Measurements from ENCODE around the gene ERAL1. TPM values are rescaled to one million over a fixed set of nuclear protein-coding genes. Genes with fewer than 3 reads are reported as not detected.
A peak's percentile ranks its signal among the peaks of the same experiment; 100 is the strongest.
"Not testable (repeated sequence)": the region's sequence is repeated elsewhere in the genome, so short reads cannot be mapped to it uniquely, and the experiment has no call there.

Gene ERAL1
- polyA plus RNA-seq (ENCODE audit: insufficient read length), result 77.1 TPM
- long read RNA-seq, donor 1, transcript ERAL1-201 (10 exons, 1,925 nt), result major isoform, 15 of 42 reads
- long read RNA-seq, donor 1, partial matches to known transcripts, result 27 of 42 reads
- long read RNA-seq, donor 1, other reads (novel, unspliced or antisense), result 0 of 42 reads
- long read RNA-seq, donor 2, transcript ERAL1-201 (10 exons, 1,925 nt), result major isoform, 16 of 40 reads
- long read RNA-seq, donor 2, partial matches to known transcripts, result 19 of 40 reads
- long read RNA-seq, donor 2, other reads (novel, unspliced or antisense), result 0 of 40 reads
- long read RNA-seq, donor 3, transcript ERAL1-201 (10 exons, 1,925 nt), result major isoform, 11 of 14 reads
- long read RNA-seq, donor 3, partial matches to known transcripts, result 0 of 14 reads
- long read RNA-seq, donor 3, other reads (novel, unspliced or antisense), result 0 of 14 reads
- long read RNA-seq, donor 4, partial matches to known transcripts, result 5 of 6 reads
- long read RNA-seq, donor 4, other reads (novel, unspliced or antisense), result 0 of 6 reads
- long read RNA-seq, donor 5, transcript ERAL1-201 (10 exons, 1,925 nt), result major isoform, 27 of 42 reads
- long read RNA-seq, donor 5, partial matches to known transcripts, result 12 of 42 reads
- long read RNA-seq, donor 5, other reads (novel, unspliced or antisense), result 0 of 42 reads
- long read RNA-seq, donor 6, transcript ERAL1-201 (10 exons, 1,925 nt), result major isoform, 17 of 30 reads
- long read RNA-seq, donor 6, partial matches to known transcripts, result 12 of 30 reads
- long read RNA-seq, donor 6, other reads (novel, unspliced or antisense), result 0 of 30 reads
- long read RNA-seq, donor 7, transcript ERAL1-201 (10 exons, 1,925 nt), result major isoform, 17 of 25 reads
- long read RNA-seq, donor 7, partial matches to known transcripts, result 7 of 25 reads
- long read RNA-seq, donor 7, other reads (novel, unspliced or antisense), result 0 of 25 reads
- long read RNA-seq, donor 8, transcript ERAL1-201 (10 exons, 1,925 nt), result major isoform, 7 of 7 reads
- long read RNA-seq, donor 8, partial matches to known transcripts, result 0 of 7 reads
- long read RNA-seq, donor 8, other reads (novel, unspliced or antisense), result 0 of 7 reads

DNA sequence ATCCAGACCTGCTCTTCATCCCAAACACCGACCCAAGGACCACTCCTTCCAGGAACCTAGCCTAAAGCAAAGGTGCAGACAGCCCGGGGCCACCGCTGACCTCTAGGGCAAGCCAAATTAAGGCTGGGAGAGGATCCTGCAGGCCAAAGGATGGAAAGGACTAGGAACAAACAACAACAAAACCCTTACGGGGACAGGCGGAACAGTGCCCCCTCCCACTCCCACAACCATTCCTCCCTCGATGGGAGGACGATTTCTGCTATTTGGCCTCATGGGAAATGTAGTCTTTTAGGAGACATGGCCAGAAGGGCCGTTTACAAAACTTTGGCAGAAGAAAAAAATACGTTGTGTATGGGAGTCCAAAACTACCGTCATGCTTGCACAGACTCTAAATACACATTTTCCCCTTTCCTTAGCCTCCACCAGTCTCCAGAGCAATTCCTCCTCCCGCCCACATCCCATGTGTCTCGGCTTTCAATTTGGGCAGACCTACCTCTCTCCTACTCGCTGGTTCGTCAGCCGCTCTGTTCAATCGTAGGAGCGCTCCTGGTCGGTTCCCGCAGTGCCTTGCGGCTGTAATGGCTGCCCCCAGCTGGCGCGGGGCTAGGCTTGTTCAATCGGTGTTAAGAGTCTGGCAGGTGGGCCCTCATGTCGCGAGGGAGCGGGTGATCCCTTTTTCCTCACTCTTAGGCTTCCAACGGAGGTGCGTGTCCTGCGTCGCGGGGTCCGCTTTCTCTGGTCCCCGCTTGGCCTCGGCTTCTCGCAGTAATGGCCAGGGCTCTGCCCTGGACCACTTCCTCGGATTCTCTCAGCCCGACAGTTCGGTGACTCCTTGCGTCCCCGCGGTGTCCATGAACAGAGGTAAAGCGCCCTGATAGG, at the start of gene ERAL1:
TSS of gene ERAL1 (plus strand) at position 560 of the 879 bp plus-strand sequence. CDS start at position 579, 19 bp downstream.
- peak; percentile 87 for DNase-seq

DNA sequence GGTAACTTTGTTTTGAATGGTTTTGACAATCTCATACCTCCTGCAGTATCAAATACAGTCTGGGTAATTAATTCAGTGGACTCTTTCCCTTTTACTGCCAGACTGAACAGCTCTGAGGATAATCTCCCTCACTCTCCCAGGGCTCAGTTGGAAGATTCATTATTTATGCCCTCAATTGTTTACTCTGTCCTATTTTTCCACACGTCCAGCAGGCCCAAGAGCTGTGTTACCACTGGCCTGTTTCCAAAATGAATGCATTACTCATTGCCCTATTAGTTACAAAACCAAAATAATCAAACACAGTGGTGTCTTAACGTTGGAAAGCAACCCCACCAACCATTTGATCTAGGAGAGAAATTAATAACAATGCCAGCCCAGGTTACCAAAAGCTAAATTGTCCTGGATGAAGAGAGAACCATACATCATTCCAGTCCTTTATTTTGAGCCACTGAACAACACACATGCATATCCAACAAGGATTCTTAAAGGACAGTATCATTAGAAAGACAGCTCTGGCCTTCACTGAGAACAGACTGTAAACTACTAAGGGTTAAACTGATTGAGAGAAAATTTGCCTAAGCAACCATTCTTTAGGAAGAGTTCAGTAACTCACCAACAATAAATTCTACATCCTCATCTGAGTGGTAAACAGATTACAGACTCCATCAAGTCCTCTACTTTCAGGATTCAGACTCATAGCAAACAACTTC, 46.7 kb upstream of the ERAL1 start:
- no peak for DNase-seq

- no peak for DNase-seq
Measured at GRCh38 chr17:28810437-28810836, 44.4 kb upstream of the ERAL1 start.

DNA sequence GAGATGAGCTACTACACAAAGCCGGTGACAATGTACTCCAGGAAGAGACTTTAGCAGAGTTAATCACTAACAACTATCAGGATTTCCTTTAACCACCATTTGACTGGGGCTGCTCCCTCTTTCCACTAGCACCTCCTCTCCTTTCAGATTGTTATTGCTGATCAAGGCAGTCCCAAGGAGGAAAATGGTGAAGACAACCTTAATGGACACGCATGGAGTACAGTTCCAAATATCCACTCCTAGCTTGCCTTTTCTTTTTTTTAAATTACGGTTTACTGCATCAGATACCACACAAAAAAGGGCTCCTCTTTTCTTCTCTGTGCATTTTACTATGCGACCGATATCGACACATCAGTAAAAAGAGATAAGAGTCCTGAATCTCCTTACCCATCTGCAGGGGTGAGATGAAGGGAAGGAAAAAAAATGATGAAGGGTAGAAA, 43.1 kb upstream of the ERAL1 start:
- DNase-seq, result peak; percentile 34

DNA sequence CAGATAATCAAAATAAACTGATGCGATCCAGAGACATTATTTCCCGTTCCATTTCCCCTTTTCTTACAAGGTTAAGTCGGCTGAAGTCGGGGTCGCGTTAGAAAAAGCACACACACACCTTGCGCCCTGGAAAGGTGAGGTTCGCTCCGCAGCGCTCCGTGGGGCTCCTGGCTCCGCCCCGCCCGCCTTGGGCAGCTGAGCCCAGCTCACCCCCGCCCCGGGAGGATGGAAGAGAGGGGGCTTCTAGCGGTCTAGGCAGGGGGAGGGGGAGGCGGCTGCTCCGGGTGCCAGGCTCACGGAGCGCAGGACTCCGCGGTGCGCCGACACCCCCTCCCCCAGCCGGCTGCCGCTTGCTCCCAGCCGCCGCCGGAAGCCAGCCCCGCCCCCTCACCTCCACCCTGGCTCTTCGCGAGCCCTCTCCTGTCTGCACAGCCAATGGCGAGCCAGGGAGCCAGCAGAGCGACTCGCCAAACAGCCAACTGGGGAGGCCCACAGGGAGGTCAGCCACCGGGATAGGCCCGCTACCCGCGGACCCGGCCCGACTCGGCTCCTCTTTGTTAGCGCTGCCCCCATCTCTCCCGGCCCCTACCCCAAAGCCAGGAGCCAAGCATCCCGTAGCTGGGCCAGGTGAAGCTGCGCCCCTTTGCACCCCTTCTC, 42.6 kb upstream of the ERAL1 start:
- peak; percentile 96 for DNase-seq

GRCh38 chr17:28812748-28813377, 42.0 kb upstream of the ERAL1 start:
- no peak for DNase-seq

- no peak for DNase-seq
Measured at GRCh38 chr17:28816540-28816939, 38.3 kb upstream of the ERAL1 start.

GRCh38 chr17:28818819-28819221, 36.0 kb upstream of the ERAL1 start:
- no peak for DNase-seq

- DNase-seq, result no peak
Measured at GRCh38 chr17:28819582-28819981, 35.2 kb upstream of the ERAL1 start.

- DNase-seq, result no peak
Measured at GRCh38 chr17:28827672-28828071, 27.1 kb upstream of the ERAL1 start.

DNA sequence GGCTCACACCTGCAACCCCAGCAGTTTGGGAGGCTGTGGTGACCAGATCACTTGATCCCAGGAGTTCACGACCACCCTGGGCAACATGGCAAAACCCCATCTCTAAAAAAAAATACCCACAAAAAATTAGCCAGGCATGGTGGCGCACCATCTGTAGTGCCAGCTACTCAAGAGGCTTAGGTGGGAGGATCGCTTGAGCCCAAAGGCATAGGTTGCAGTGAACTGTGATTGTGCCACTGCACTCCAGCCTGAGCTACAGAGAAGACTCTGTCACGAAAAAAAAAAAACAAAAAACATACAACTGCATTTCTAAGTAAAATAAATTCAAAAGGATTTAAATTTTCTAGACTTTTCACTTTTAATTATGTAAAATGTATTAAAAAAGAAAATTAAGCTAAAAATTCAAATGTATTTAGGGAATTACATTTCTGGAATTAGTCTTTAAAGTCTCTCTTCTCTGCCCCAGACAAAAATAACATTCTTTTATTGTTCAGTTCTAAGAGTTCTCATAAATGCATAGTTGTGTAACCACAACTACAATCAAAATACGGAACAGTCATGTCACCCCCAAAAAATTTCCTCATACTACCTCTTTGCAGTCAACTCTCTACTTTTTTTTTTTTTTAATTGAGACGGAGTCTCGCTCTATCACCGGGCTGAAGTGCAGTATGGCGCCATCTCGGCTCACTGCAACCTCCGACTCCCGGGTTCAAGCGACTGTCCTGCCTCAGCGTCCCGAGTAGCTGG, 26.3 kb upstream of the ERAL1 start:
- no peak for DNase-seq

GRCh38 chr17:28834420-28834819, 20.4 kb upstream of the ERAL1 start:
- DNase-seq, result no peak

DNA sequence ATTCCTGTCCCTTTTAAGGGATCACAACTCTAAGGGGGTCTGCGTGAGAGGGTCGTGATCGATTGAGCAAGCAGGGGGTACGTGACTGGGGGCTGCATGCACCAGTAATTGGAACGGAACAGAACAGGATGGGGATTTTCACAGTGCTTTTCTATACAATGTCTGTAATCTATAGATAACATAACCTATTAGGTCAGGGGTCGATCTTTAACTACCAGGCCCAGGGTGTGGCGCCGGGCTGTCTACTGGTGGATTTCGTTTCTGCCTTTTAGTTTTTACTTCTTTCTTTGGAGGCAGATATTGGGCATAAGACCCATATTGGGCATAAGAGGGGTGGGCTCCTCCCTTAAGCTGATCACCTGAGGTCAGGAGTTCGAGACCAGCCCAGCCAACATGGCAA, 18.3 kb upstream of the ERAL1 start:
- not testable (repeated sequence) for DNase-seq

GRCh38 chr17:28839221-28839620, 15.6 kb upstream of the ERAL1 start:
- no peak for DNase-seq

DNA sequence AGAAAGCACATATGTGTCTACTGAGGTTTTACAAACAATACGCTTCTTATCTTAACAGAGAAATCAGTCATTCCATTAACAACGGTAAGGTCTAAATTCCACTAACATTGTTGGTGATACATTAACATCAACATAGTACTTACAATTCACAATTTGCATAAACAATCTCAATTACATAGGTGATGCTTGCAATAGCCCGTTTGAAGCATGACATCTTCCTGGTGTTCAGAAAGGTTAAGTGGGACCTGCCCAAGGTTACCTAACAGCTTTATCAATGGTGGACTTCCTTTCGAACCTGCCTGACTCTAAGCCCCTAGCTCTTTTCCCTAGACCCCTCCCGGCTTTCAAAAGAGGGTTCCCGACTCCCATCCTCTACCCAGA, 12.9 kb upstream of the ERAL1 start:
- DNase-seq, result peak; percentile 6

DNA sequence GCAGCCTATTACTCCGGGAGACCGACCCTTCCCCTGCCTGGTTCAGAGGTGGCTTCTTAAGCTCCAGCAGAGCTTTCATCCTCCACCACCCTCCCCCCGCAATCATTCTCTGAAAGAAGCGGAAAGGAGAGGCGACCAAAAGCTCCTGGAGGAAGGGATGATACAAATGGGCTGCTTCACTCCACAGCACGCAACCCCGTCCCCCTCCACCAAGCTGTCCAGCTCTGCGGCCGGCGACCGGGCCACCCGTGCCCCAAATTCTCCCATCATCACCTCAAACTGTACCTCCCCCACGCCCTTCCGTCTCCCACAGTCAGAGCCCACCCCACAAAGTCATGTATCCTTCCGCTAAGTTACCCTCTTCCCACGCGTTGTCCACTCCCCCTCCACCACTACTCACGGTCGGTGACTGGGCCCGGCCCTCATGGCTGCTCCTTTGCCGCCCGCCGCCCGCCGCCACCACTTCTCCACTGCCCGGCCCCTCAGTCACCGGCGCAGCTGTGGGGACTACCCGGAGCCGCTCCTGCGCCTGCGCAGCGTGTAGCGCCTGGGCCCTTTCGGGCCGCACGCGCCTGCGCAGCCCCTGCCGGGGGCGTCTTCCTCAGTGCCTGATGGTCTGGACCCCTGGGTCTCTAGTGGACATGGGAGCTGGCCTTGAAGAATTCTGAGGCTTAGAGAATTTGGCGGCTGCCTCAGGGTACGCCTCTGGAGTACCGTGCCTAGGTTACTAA, 12.4 kb upstream of the ERAL1 start, which contains the start of gene FAM222B:
TSS of gene FAM222B (minus strand) at position 509 of the 731 bp plus-strand sequence. CDS start 76,123 bp downstream, outside the sequence.
- DNase-seq, result peak; percentile 85

- no peak for DNase-seq
Measured at GRCh38 chr17:28843816-28844148, 11.0 kb upstream of the ERAL1 start.

GRCh38 chr17:28846231-28846630, 8.6 kb upstream of the ERAL1 start:
- no peak for DNase-seq

Measured in left kidney (tissue), 8 donors.